Stimulated activated CD4-positive, alpha-beta T cell treated with anti-CD3 and anti-CD28 coated beads, TNF-alpha, amount 100 ng/mL, for 48 hours (primary cell): ENCODE measurements around the gene XYLB.

Experiments
- DNase-seq, 3 donors: peaks; one replicate each; pipeline ENCODE4 v3.0.0-alpha.2; 2020; ENCODE audit warnings: low read depth in 3 of 3

Gene XYLB

DNA sequence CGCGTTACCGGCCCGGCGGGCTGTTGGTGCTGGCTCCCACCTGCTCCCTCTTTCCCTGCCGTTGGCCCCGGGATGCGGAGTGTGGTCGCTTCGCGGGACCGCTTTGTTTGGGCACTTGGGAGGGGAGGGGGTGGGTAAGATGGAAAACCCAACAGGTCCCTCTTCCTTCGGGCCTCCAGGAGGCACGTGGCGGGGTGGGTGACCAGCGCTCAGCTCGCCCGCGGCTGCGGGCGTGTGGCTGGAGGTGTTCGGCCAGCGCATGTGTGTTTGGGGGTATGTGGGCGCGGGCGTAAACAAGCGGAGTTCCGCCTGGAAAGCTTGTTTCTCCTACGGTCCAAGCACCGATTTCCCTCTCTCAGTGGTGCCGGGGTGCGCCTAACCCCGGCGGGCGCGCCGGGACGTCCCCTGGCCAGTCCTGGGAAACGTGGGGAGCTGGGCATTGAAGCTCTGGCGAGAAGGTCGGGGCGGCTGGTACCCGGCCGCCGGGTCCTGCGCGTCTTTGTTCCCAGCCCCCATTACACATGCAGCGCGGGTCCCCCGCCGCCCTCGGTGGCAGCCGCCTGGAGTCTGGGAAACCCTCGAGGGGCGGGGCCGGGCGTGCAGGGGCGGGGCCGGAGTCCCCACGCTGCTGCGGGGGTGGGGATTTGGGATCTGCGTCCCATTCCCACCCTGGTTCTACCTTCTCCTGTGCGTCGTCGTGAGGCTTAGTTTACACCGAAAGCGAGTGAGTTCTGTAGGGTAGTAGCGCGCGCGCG, 108.5 kb downstream of the XYLB start:
- DNase-seq = peak in 2 of 3 donors; percentile 15 to 25

DNA sequence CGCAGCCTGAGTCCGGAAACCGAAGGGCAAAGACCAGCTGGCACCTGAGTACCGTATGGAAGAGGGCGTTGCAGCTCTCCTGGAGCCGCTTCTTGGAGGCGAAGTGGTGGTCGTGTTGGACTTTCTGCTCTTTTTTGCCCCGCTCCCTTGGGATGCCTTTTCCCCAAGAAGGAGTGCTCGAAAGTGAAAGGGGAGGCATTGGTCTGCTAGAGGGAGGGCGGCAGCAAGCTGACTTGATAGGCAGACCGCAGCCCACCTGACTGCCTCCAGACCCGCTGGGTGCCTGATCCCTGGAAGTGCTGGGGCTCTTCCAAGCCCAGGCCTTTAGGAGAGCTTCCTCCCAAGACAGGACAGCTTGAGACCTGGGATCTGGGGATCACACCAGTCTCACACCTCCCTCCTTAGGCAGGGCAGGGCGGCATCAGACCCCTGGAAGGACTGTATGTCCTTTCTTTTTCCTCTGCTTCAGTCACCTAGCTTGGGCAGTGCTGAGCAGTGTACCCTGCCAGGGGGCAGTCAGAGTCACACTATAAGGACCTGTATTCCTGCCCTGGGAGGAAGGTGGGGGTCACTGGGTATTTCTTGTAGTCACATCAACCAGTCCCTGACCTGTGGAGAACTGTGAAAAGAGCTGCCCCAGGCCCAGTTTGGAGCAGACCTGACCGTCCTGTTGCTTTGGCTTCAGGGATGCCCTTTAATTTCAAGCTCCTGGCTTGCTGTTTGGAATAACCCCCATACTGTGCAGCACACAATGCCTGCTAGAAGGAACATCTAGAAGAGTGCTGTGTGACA, 109.2 kb downstream of the XYLB start:
- DNase-seq = no peak

DNA sequence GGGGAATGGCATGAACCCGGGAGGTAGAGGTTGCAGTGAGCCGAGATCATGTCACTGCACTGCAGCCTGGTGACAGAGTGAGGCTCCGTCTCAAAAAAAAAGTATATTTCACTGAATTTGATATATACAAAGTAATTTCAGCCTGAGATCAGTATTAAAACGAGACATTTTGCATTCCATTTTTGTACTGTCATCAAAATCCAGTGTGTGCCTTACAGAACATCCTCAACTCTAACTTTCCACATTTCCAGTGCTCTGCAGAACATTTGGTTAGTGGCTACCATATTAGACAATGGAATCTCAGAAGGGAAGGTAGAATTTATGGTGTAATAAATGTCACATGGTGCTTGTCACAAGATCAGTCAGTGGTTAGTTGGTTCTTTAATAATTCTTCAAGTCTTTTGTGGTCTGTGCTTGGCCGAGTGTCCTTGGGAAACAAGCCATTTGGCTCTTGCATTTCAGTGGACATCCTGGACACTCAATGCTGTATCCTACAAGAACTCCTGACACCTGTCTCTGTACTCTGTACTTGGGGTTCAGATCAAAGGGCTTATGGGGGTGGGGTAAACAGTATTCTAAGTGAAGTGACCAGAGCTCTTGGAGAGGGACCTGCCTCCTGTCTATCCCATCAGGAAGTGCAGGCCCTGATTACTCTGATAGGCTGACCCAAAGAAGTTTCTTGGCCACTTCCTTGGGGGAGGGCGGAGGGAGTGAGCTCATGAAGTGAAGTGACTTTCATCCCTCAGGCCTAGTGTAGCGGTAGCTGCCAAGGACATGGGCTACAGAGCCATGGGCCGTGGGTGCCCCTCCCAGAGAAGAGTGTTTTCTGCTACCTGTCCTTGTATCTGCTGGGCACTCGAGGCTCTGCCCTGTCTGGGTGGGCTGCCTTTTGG, 110.8 kb downstream of the XYLB start:
- no peak for DNase-seq

DNA sequence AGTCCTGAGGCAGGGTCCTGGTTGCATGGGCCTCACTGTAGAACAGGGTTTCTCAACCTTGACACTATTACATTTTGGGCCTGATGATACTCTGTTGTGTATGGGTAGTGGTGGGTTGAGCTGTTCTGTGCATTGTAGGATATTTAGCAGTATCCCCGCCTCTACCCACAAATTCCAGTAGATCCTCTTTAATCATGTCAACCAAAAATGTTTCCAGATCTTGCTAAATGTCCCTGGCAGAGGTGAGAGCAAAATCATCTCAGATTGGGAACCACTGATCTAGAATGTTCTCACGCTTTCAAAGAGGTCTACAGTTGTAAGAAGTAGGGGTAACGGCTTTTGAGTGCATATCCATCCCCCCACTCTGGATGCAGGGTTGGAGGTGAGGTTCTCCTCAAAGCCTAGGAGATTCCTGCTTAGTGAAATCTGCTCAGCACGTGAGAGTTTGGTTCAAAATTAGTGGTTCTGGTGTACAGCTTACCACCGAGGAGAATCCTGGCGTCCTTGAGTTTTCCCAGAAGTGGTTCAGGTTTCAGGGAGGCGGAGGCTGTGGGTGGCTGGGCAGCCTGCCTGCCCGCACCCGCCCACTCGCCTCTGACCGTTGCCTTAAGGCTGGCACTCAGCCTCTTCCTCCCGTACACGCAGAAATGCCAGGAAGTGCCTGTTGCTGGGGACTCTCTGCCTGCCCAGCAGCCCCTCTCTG, 112.4 kb downstream of the XYLB start:
- DNase-seq = no peak

DNA sequence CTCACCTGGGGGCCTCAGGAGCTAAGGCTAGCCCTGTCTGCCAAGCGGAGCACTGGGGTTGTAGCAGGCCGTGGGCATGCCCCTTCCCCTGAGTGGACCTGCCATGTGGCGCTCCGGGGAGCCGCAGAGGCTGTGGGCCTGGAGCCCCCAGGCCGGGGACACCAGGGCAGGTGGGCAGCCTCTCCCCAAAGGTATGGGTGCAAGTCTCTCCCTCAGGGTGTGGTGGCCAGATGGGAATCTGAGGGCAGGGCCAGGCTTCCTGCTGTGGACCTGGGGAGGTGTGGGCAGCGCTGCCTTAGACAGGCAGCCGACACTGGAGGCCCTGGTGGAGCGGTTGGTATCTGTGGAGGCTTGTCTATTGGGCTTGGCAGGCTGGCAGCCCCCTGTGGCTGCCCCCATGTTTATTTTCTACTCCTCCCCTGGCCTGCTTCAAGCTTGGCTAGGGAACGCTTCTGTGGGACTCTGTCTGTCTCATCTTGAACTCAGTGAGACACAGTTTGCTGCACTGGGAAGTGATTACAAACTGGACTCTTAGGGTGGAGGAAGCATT, 113.0 kb downstream of the XYLB start:
- DNase-seq = no peak

DNA sequence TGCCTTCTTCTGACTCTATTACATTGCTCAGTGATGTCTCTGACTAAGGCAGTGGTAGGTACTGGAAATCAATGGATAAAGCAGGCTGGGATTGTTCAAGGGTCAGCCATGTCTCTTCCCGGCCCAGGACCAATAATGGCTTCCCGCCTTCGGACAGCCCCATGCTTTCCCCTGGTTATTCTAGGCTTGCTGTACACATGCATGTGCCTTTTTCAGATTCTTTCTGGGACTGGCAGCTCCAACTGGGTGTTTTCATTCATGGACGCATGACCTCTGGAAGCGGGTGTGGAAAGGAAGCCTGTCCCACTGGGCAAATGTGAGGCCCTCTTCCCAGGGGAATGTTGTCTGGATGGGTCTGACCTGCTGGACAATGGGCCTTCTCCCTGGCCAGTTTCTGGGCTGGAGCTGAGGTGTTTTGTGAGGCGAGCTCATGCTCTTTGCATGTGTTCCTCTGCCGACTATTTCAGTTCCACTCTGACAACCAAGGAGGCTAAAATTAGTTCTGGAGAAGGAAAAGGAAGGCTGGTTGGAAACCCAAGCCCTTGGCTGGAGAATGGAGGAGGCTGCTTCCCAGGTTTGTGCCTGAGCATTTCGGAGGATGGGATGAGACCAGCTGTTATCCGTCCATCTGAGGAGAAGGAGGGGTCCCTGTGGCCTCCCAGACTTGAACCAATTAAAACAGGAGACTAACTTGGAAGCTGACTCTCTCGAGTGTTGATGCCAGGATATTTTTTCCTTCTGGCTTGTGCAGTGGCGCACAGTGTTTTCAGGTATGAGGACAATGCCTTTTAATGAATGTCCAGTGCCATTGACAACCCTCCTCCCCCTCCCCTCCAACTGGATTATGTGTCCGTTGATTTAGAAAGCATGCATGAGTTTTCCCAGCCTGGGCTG, 114.0 kb downstream of the XYLB start:
- DNase-seq = no peak
